Fibroblast of skin of right biceps (primary cell): ENCODE measurements around the gene ABHD12.
"Not testable (repeated sequence)": the region's sequence is repeated elsewhere in the genome, so short reads cannot be mapped to it uniquely, and the experiment has no call there.

Source experiments
- DNase-seq: peaks from one replicate; pipeline ENCODE4 v3.0.0-alpha.2; 2013

Gene ABHD12

DNA sequence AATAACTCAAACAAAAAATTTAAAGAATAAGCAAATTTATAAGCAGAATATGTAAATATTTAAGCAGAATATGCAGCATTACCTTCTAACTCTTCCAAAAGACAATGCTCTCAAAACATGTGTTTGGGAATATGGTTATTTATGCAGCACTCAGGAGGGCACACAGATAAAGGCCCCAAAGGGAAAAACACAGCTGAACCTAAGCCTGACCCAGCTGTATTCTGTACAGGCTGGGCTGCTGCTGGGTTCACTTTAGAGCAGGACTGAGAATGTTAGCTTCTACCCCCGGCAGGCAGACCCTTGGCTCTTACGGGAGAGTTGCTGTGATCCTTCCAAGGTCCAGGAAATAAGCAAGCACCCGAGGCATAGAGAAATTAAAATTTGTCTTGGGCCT lies 37.3 kb downstream of the ABHD12 start:
- no peak for DNase-seq

DNA sequence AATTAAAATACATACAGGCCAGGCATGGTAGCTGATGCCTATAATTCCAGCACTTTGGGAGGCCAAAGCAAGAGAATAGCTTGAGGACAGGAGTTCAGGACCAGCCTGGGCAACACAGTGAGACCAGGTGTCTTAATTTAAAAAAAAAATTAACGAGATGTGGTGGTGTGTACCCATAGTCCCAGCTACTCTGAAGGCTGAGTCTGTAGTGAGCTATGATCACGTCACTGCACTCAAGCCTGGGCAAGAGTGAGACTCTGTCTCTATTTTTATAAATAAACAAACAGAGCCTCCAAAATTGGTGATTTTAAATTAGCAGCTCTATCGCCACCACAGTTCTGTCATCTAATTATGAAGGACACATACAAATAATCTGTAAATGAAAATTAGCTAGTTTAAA lies 37.9 kb downstream of the ABHD12 start:
- DNase-seq: no peak

GRCh38 chr20:25351024-25351360 lies 39.6 kb downstream of the ABHD12 start:
- no peak for DNase-seq

- no peak for DNase-seq
Observed at GRCh38 chr20:25346349-25346748, 44.3 kb downstream of the ABHD12 start.

DNA sequence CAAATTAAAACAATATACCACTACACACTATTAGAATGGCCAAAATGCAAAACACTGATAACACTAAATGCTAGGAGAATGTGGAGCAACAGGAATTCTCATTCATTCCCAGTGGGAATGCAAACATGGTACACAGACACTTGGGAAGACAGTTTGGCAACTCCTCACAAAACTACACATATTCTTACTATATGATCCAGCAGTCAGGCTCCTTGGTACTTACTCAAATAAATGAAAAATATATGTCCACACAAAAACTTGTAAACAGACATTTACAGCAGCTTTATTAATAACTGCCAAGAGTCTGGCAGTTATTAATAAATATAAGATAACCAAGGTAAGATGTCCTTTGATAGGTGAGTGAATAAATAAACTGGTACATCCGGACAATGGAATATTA lies 44.9 kb downstream of the ABHD12 start:
- DNase-seq: no peak

- DNase-seq: no peak
Observed at GRCh38 chr20:25344634-25345033, 46.0 kb downstream of the ABHD12 start.

- peak; percentile 29 for DNase-seq
Observed at GRCh38 chr20:25341716-25342680, 48.6 kb downstream of the ABHD12 start.

- DNase-seq: no peak
Observed at GRCh38 chr20:25340380-25340779, 50.3 kb downstream of the ABHD12 start.

GRCh38 chr20:25339608-25340007 lies 51.0 kb downstream of the ABHD12 start:
- DNase-seq: no peak

DNA sequence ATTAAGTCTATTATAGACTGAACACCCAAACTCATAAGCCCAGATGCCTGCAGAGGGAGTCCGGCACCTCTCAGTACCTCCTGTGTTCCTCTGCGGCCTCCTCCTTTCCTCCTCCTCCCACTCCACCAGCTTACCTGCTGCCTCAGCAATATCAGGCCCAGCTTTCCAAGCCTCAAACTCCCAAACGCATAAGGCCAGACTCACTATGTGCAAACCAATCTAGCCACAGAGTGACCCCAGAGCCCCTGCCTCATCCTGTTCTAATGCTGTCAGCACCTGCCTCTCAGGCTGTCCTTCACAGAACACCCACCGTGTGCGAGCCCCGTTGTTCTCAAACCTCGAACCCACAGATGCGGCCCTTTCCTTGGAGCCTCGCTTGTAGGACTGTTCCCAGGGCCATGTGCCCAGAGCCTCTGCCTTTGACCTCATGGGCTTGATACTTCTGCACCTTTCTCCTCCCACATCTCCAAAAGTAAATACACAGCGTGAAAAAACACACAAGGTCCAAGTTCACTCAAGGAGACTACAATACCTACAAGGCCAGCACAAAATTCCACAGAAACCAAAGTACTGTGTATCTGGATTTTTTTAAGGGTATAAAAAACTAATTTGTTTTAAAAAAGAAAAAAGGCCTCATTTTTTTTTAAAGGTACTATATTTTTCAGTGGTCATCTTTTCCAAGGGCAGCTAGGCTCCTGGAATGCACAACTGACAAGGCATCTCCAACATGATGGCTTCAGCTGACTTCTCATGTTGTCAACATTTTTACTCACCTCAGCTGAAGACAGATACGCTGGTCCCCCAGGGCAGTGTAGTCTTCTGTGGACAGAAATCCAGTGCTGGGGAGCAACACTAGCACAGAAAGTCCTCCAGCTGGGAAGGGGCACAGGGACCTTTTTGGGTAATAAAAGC lies 52.3 kb downstream of the ABHD12 start:
- no peak for DNase-seq

GRCh38 chr20:25336561-25337422 lies 53.8 kb downstream of the ABHD12 start:
- DNase-seq: peak; percentile 31

- DNase-seq: not testable (repeated sequence)
Observed at GRCh38 chr20:25334972-25335371, 55.7 kb downstream of the ABHD12 start.

DNA sequence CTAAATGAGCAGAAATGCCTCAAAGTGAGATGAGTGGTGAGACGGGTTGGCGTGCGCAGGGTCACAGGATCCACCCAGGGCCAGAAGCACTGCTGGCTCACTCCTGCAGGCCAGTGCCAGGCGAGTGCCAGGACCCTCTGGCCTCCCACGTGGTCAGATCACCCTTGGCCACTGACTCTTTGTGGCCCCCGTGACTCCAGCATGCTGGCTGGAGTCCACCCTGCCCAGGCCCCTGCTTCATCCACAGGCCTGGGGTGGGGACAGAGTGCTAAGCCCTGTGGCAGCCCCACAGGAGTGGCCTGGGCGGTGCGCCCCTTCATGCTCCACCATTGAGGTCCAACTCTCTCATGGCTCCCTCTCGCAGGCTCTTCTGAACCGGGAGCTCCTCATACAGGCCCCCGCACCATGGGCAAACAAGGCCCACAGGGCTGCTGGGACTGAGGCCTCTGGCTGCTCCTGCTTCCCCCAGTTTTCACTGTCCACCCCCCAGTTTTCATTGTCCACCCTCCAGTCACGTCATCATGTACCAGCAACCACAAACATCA lies 61.6 kb downstream of the ABHD12 start:
- DNase-seq: no peak

DNA sequence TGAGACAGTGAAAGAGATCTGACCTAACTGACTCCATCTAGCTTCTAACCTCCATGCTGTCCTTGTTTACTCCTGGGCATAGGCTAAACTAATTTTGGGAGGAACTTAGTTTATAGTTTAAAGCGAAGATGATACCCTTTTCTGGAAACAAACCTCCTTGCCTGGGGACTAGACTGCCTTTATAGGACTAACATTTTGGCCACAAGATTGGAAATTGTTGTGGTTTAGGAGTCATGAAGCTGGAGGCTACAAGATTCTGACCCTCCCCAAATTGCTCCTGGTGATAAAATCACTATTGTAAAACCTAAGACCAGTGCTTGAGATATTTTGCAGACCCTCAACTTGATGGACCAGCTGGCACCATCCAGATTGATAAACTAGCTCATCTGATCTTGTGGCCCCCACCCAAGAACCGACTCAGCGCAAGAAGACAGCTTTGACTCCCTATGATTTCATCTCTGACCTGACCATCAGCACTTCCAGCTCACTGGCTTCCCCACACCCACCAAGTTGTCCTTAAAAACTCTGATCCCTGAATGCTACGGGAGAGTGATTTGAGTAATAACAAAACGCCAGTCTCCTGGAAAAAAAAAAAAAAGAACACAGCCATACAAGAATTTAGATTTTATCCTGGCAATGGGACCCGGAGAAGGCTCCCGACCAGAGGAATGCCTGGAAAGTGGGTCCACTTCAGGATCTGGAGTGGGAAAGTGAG lies 63.0 kb downstream of the ABHD12 start:
- peak; percentile 14 for DNase-seq

- DNase-seq: no peak
Observed at GRCh38 chr20:25325997-25326396, 64.6 kb downstream of the ABHD12 start.

- no peak for DNase-seq
Observed at GRCh38 chr20:25325073-25325472, 65.6 kb downstream of the ABHD12 start.

- no peak for DNase-seq
Observed at GRCh38 chr20:25324412-25324811, 66.2 kb downstream of the ABHD12 start.

GRCh38 chr20:25323496-25324246 lies 67.0 kb downstream of the ABHD12 start:
- no peak for DNase-seq

DNA sequence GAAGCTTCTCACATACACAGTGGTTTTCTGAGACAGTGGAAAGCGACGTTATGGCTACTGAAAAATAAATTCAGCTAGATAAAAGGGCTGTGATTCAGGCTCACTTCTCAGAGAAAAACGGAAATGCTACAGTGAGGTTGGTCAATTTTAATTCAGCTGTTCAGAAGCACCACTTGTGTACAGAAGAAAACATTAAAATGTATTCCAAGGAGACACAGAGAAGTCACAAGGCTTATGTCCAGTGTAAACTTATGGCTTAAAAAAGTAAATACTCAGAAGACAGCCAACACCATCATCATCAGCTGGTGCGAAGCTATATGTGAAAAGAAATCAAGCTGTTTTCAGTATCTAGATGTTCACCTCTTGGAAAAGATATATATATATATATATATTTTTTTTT lies 68.6 kb downstream of the ABHD12 start:
- DNase-seq: no peak

GRCh38 chr20:25321262-25321831 lies 69.3 kb downstream of the ABHD12 start:
- DNase-seq: no peak
